HEK293 (cell line): ENCODE measurements around the gene CA5A.

ENCODE experiments used
- CTCF ChIA-PET: fragments of 350-600 bp; formaldehyde crosslinking; extraction: SDS; loops from one replicate; lab custom pipeline; 2021; ENCODE audit warnings: antibody characterized with exemption; lab: Yijun Ruan, JAX
- POLR2A ChIA-PET: fragments of 300-600 bp; formaldehyde crosslinking; extraction: SDS; loops from one replicate; lab custom pipeline; 2020; ENCODE audit warnings: antibody characterized with exemption, inconsistent platforms; lab: Yijun Ruan, JAX
- H3K27ac ChIP-seq: fragments of 200-500 bp; sonication (Bioruptor generic); 2 replicates; pipeline ENCODE4 v1.5.1; 2014; ENCODE audit warnings: low read depth, low read length, control low read depth, inconsistent platforms; ENCODE audit errors: extremely low read depth
- H3K36me3 ChIP-seq, 2 experiments: fragments of 200-500 bp in 1 of 2; sonication (Bioruptor generic) in 1 of 2; 1 replicate in 1 of 2; 2 replicates in 1 of 2; pipeline ENCODE4 v1.5.1; 2014 to 2017; ENCODE audit warnings: inconsistent platforms in 2 of 2, low read length in 2 of 2; ENCODE audit not compliant: control insufficient read depth in 2 of 2, insufficient read depth in 1 of 2
- H3K4me1 ChIP-seq: fragments of 200-500 bp; sonication (Bioruptor generic); 2 replicates; pipeline ENCODE4 v1.5.1; 2014; ENCODE audit warnings: mild to moderate bottlenecking, low read length, inconsistent platforms; ENCODE audit not compliant: control insufficient read depth, insufficient read depth
- H3K4me3 ChIP-seq: 2 replicates; pipeline ENCODE4 v1.5.1; 2011; ENCODE audit warnings: low read depth, mild to moderate bottlenecking, control low read depth, low read length, moderate library complexity
- H3K9me3 ChIP-seq: fragments of 200-500 bp; sonication (Bioruptor generic); 2 replicates; pipeline ENCODE4 v1.5.1; 2014; ENCODE audit warnings: low read depth, low read length, inconsistent platforms; ENCODE audit not compliant: control insufficient read depth, insufficient read depth
- MEIS1 ChIP-seq: sonication (generic); formaldehyde crosslinking; IDR thresholded peaks from 2 replicates; pipeline ENCODE4 v1.8.1; 2022; ENCODE audit warnings: missing genetic modification reagents, mild to moderate bottlenecking, borderline replicate concordance
- OSR2 ChIP-seq: fragments of 450-650 bp; formaldehyde crosslinking; IDR thresholded peaks from 2 replicates; pipeline ENCODE4 v1.5.1; 2016; ENCODE audit warnings: missing biosample characterization, missing genetic modification characterization
- SP7 ChIP-seq: fragments of 450-650 bp; formaldehyde crosslinking; IDR thresholded peaks from 2 replicates; pipeline ENCODE4 v1.5.1; 2016; ENCODE audit warnings: missing biosample characterization, missing genetic modification characterization
- TCF7L2 ChIP-seq: IDR thresholded peaks from 2 replicates; pipeline ENCODE4 v1.6.1; 2011; ENCODE audit warnings: low read depth, mild to moderate bottlenecking, inconsistent platforms, low read length, moderate library complexity, borderline replicate concordance
- ZBTB48 ChIP-seq: fragments of 450-650 bp; formaldehyde crosslinking; IDR thresholded peaks from 2 replicates; pipeline ENCODE4 v1.5.1; 2016; ENCODE audit warnings: missing biosample characterization, missing genetic modification characterization
- ZNF114 ChIP-seq: fragments of 450-650 bp; formaldehyde crosslinking; IDR thresholded peaks from 2 replicates; pipeline ENCODE4 v1.5.0; 2017; ENCODE audit warnings: missing biosample characterization, missing genetic modification characterization
- ZNF121 ChIP-seq: fragments of 450-650 bp; formaldehyde crosslinking; IDR thresholded peaks from 2 replicates; pipeline ENCODE4 v1.5.1; 2016; ENCODE audit warnings: missing biosample characterization, missing genetic modification characterization
- ZNF133 ChIP-seq: fragments of 450-650 bp; formaldehyde crosslinking; IDR thresholded peaks from 2 replicates; pipeline ENCODE4 v1.5.1; 2016; ENCODE audit warnings: missing biosample characterization, missing genetic modification characterization
- ZNF174 ChIP-seq: fragments of 450-650 bp; formaldehyde crosslinking; IDR thresholded peaks from 2 replicates; pipeline ENCODE4 v1.5.0; 2017; ENCODE audit warnings: missing biosample characterization, mild to moderate bottlenecking, missing genetic modification characterization
- ZNF19 ChIP-seq: fragments of 450-650 bp; formaldehyde crosslinking; IDR thresholded peaks from 2 replicates; pipeline ENCODE4; 2016; ENCODE audit warnings: missing biosample characterization, missing genetic modification characterization, low read depth
- ZNF202 ChIP-seq: fragments of 450-650 bp; formaldehyde crosslinking; IDR thresholded peaks from 2 replicates; pipeline ENCODE4 v1.5.1; 2016; ENCODE audit warnings: missing biosample characterization, missing genetic modification characterization, borderline replicate concordance
- ZNF404 ChIP-seq: fragments of 450-650 bp; formaldehyde crosslinking; IDR thresholded peaks from 2 replicates; pipeline ENCODE4 v1.5.1; 2017; ENCODE audit warnings: missing biosample characterization, missing genetic modification characterization
- ZNF433 ChIP-seq: fragments of 450-650 bp; formaldehyde crosslinking; IDR thresholded peaks from 2 replicates; pipeline ENCODE4 v1.5.1; 2016; ENCODE audit warnings: missing biosample characterization, missing genetic modification characterization, low read depth
- ZNF621 ChIP-seq: fragments of 450-650 bp; formaldehyde crosslinking; IDR thresholded peaks from 2 replicates; pipeline ENCODE4 v1.5.1; 2017; ENCODE audit warnings: missing biosample characterization, missing genetic modification characterization
- ZNF624 ChIP-seq: fragments of 450-650 bp; formaldehyde crosslinking; IDR thresholded peaks from 2 replicates; pipeline ENCODE4 v1.5.1; 2017; ENCODE audit warnings: missing biosample characterization, missing genetic modification characterization
- ZNF629 ChIP-seq: fragments of 450-650 bp; formaldehyde crosslinking; IDR thresholded peaks from 2 replicates; pipeline ENCODE4 v1.5.1; 2017; ENCODE audit warnings: missing biosample characterization, missing genetic modification characterization
- ZNF747 ChIP-seq: fragments of 450-650 bp; formaldehyde crosslinking; IDR thresholded peaks from 2 replicates; pipeline ENCODE4 v1.5.1; 2016; ENCODE audit warnings: missing biosample characterization, missing genetic modification characterization
- ZNF837 ChIP-seq: fragments of 450-650 bp; formaldehyde crosslinking; IDR thresholded peaks from 2 replicates; pipeline ENCODE4 v1.5.1; 2016; ENCODE audit warnings: missing biosample characterization, missing genetic modification characterization
- ZNF843 ChIP-seq: fragments of 450-650 bp; formaldehyde crosslinking; IDR thresholded peaks from 2 replicates; pipeline ENCODE4 v1.5.1; 2016; ENCODE audit warnings: missing biosample characterization, missing genetic modification characterization
- TF ChIP-seq, protein P1 (sequence below): fragments of 450-650 bp; formaldehyde crosslinking; IDR thresholded peaks from 2 replicates; pipeline ENCODE4 v1.5.1; 2016; ENCODE audit warnings: missing biosample characterization, missing genetic modification characterization
- TF ChIP-seq, protein P2 (sequence below): fragments of 450-650 bp; formaldehyde crosslinking; conservative IDR thresholded peaks from 2 replicates; pipeline ENCODE4 v1.5.1; 2016; ENCODE audit warnings: low read depth, missing biosample characterization, missing genetic modification characterization
- TF ChIP-seq, protein P3 (sequence below): fragments of 450-650 bp; formaldehyde crosslinking; IDR thresholded peaks from 2 replicates; pipeline ENCODE4 v1.5.1; 2016; ENCODE audit warnings: missing biosample characterization, missing genetic modification characterization, borderline replicate concordance
- TF ChIP-seq, protein P4 (sequence below): fragments of 450-650 bp; formaldehyde crosslinking; IDR thresholded peaks from 2 replicates; pipeline ENCODE4 v1.5.1; 2016; ENCODE audit warnings: missing biosample characterization, missing genetic modification characterization, low read depth

CA5A gene

DNA sequence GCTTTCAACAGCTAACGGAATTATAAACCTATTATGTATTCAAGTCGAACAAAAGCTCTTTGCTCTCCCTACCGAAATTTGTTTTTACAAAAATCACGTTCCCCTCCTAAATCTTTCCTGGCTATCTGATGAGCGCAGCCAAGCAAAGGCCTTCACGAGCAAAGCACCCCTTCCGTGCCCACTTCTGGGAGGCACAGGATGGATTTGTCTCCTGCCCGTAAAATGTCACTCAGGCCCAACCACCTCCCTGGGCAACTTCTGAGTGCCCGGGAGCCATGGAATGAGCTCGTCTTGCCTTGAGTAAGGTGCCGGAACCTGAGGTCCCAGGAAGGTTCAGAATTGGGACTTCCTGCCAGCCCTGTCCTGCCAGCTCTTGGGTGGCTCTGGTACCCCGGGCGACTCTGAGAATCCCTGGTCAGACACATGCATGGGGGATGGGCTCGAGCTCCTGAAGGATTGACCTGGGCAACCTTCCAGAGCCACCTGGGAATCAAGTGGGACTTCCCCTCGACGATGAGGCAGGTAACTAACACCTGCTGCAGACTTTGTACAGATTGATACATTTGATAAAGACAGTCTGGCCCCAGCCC, 86.8 kb downstream of the CA5A start:
- no peaks in the 10 kb centered on the region for H3K9me3 ChIP-seq
- H3K36me3 ChIP-seq: peaks cover 0 to 42% of the 10 kb centered on the region in 2 experiments; a peak in 1 of 3 replicates
- CTCF ChIA-PET: interaction anchor here (0.6 to 5.3 kb wide), 35 partner anchors 8 to 838 kb away, joined by 3 to 120 read pairs (median 4); partner anchors contain the start of gene SLC7A5
- POLR2A ChIA-PET: interaction anchor here (0.9 to 1.8 kb wide), 4 partner anchors 19 to 43 kb away, joined by 3 to 18 read pairs (median 5); no protein-coding TSS in a partner anchor
- H3K4me1 ChIP-seq: peaks cover 8% of the 10 kb centered on the region
- H3K27ac ChIP-seq: no peak overlapping the region
- TF ChIP-seq ZNF747 (no peak), ZNF121 (tag by site-specific recombination) (no peak), ZBTB48 (no peak), ZNF433 (no peak), TCF7L2 (no peak), OSR2 (no peak)
- TF ChIP-seq, protein P1, sequence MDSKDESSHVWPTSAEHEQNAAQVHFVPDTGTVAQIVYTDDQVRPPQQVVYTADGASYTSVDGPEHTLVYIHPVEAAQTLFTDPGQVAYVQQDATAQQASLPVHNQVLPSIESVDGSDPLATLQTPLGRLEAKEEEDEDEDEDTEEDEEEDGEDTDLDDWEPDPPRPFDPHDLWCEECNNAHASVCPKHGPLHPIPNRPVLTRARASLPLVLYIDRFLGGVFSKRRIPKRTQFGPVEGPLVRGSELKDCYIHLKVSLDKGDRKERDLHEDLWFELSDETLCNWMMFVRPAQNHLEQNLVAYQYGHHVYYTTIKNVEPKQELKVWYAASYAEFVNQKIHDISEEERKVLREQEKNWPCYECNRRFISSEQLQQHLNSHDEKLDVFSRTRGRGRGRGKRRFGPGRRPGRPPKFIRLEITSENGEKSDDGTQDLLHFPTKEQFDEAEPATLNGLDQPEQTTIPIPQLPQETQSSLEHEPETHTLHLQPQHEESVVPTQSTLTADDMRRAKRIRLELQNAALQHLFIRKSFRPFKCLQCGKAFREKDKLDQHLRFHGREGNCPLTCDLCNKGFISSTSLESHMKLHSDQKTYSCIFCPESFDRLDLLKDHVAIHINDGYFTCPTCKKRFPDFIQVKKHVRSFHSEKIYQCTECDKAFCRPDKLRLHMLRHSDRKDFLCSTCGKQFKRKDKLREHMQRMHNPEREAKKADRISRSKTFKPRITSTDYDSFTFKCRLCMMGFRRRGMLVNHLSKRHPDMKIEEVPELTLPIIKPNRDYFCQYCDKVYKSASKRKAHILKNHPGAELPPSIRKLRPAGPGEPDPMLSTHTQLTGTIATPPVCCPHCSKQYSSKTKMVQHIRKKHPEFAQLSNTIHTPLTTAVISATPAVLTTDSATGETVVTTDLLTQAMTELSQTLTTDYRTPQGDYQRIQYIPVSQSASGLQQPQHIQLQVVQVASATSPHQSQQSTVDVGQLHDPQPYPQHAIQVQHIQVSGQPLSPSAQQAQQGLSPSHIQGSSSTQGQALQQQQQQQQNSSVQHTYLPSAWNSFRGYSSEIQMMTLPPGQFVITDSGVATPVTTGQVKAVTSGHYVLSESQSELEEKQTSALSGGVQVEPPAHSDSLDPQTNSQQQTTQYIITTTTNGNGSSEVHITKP (tag by site-specific recombination): no peak
- TF ChIP-seq, protein P2, sequence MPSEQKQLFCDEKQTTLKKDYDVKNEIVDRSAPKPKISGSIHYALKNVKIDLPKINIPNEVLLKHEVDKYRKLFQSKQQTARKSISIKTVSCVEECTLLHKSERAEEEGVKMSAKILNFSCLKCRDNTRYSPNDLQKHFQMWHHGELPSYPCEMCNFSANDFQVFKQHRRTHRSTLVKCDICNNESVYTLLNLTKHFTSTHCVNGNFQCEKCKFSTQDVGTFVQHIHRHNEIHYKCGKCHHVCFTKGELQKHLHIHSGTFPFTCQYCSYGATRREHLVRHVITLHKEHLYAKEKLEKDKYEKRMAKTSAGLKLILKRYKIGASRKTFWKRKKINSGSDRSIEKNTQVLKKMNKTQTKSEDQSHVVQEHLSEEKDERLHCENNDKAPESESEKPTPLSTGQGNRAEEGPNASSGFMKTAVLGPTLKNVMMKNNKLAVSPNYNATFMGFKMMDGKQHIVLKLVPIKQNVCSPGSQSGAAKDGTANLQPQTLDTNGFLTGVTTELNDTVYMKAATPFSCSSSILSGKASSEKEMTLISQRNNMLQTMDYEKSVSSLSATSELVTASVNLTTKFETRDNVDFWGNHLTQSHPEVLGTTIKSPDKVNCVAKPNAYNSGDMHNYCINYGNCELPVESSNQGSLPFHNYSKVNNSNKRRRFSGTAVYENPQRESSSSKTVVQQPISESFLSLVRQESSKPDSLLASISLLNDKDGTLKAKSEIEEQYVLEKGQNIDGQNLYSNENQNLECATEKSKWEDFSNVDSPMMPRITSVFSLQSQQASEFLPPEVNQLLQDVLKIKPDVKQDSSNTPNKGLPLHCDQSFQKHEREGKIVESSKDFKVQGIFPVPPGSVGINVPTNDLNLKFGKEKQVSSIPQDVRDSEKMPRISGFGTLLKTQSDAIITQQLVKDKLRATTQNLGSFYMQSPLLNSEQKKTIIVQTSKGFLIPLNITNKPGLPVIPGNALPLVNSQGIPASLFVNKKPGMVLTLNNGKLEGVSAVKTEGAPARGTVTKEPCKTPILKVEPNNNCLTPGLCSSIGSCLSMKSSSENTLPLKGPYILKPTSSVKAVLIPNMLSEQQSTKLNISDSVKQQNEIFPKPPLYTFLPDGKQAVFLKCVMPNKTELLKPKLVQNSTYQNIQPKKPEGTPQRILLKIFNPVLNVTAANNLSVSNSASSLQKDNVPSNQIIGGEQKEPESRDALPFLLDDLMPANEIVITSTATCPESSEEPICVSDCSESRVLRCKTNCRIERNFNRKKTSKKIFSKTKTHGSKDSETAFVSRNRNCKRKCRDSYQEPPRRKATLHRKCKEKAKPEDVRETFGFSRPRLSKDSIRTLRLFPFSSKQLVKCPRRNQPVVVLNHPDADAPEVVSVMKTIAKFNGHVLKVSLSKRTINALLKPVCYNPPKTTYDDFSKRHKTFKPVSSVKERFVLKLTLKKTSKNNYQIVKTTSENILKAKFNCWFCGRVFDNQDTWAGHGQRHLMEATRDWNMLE (tag by site-specific recombination): no peak
- H3K4me3 ChIP-seq: no peak overlapping the region

DNA sequence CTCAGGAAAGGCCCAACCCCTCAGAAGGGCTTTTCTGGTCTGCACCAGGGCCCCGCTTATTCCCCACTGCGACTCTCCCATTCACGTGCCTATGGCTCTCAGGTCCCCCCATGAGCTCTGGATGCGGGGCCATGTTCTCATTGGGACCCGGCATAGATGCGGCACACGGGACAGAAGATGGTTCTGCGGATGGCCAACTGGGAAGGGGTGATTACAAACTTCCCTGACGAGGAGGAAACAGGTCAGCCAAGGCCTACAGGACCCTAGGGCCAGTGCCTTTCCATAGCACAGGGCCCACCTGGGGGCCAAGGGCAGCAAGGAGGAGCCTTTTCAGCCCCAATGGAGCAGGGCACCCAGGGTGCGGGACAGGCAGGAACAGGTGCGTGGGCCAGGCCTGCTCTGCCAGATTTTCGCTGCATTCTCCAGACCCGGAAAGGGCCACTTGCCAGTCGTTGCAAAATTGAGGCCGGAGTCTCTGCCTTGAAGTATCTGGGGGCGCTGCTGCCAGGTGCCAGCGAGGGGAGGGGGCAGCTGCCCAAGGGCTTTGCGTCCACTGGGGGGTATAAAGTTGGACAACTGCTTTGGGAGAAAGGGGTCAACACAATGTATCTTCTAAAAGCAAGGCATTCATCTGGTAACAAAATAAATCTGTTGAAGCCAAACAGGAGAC, 87.5 kb downstream of the CA5A start:
- ChIA-PET POLR2A (interaction anchor here (1.8 kb wide), 1 partner anchor 22 kb away, joined by 18 read pairs; no protein-coding TSS in a partner anchor), CTCF (interaction anchor here (0.6 to 5.3 kb wide), 24 partner anchors 8 to 91 kb away, joined by 3 to 120 read pairs (median 6); partner anchors contain the start of gene SLC7A5)
- Histone ChIP-seq H3K4me1 (peaks cover 4% of the 10 kb centered on the region; the same call in 1 of the 2 replicates), H3K36me3 (peaks cover 0 to 42% of the 10 kb centered on the region in 2 experiments; a peak in 1 of 3 replicates), H3K4me3 (no peak overlapping the region), H3K27ac (no peak overlapping the region), H3K9me3 (no peaks in the 10 kb centered on the region)
- TF ChIP-seq, protein P3, sequence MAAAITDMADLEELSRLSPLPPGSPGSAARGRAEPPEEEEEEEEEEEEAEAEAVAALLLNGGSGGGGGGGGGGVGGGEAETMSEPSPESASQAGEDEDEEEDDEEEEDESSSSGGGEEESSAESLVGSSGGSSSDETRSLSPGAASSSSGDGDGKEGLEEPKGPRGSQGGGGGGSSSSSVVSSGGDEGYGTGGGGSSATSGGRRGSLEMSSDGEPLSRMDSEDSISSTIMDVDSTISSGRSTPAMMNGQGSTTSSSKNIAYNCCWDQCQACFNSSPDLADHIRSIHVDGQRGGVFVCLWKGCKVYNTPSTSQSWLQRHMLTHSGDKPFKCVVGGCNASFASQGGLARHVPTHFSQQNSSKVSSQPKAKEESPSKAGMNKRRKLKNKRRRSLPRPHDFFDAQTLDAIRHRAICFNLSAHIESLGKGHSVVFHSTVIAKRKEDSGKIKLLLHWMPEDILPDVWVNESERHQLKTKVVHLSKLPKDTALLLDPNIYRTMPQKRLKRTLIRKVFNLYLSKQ (tag by site-specific recombination): no peak
- TF ChIP-seq ZNF202 (tag by site-specific recombination) (no peak), ZNF19 (tag by site-specific recombination) (no peak), ZNF114 (no peak), SP7 (tag by site-specific recombination) (no peak), ZNF404 (tag by site-specific recombination) (no peak), MEIS1 (CRISPR knock-in tag) (no peak), ZNF843 (tag by site-specific recombination) (no peak), ZNF629 (tag by site-specific recombination) (no peak), ZNF624 (no peak), ZNF133 (tag by site-specific recombination) (no peak), ZNF621 (tag by site-specific recombination) (no peak), ZNF174 (tag by site-specific recombination) (no peak), ZNF837 (tag by site-specific recombination) (no peak)
- TF ChIP-seq, protein P4, sequence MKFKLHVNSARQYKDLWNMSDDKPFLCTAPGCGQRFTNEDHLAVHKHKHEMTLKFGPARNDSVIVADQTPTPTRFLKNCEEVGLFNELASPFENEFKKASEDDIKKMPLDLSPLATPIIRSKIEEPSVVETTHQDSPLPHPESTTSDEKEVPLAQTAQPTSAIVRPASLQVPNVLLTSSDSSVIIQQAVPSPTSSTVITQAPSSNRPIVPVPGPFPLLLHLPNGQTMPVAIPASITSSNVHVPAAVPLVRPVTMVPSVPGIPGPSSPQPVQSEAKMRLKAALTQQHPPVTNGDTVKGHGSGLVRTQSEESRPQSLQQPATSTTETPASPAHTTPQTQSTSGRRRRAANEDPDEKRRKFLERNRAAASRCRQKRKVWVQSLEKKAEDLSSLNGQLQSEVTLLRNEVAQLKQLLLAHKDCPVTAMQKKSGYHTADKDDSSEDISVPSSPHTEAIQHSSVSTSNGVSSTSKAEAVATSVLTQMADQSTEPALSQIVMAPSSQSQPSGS: no peak
